WERI-Rb-1 (cell line): Measurements from ENCODE around the gene UPK3B.
A peak's percentile ranks its signal among the peaks of the same experiment; 100 is the strongest.
"Not testable (repeated sequence)": the region's sequence is repeated elsewhere in the genome, so short reads cannot be mapped to it uniquely, and the experiment has no call there.

Experiments
- DNase-seq: peaks from one replicate; pipeline ENCODE4 v3.0.0-alpha.2; 2020
- H3K27ac ChIP-seq: fragments of 250-450 bp; sonication (Bioruptor Pico); 2 replicates; pipeline ENCODE4 v1.5.1; 2020; ENCODE audit warnings: mild to moderate bottlenecking, moderate library complexity
- H3K27me3 ChIP-seq: fragments of 250-450 bp; sonication (Bioruptor Pico); 2 replicates; pipeline ENCODE4 v1.5.1; 2021; ENCODE audit warnings: mild to moderate bottlenecking, low read depth, moderate library complexity; ENCODE audit not compliant: insufficient read depth, severe bottlenecking
- H3K36me3 ChIP-seq: fragments of 250-450 bp; sonication (Bioruptor Pico); 2 replicates; pipeline ENCODE4 v1.5.1; 2020; ENCODE audit warnings: mild to moderate bottlenecking, moderate library complexity
- H3K4me3 ChIP-seq: 2 replicates; pipeline ENCODE4 v1.5.1; 2011; ENCODE audit warnings: low read depth, mild to moderate bottlenecking, control low read depth, low read length
- H3K9me3 ChIP-seq: fragments of 250-450 bp; sonication (Bioruptor Pico); 2 replicates; pipeline ENCODE4 v1.5.1; 2021; ENCODE audit warnings: mild to moderate bottlenecking, moderate library complexity; ENCODE audit not compliant: severe bottlenecking
- TF ChIP-seq, protein P1 (sequence below): IDR thresholded peaks from 2 replicates; pipeline ENCODE4 v1.5.1; 2011; ENCODE audit warnings: low read depth, mild to moderate bottlenecking, control low read depth, inconsistent platforms, low read length

UPK3B gene

DNA sequence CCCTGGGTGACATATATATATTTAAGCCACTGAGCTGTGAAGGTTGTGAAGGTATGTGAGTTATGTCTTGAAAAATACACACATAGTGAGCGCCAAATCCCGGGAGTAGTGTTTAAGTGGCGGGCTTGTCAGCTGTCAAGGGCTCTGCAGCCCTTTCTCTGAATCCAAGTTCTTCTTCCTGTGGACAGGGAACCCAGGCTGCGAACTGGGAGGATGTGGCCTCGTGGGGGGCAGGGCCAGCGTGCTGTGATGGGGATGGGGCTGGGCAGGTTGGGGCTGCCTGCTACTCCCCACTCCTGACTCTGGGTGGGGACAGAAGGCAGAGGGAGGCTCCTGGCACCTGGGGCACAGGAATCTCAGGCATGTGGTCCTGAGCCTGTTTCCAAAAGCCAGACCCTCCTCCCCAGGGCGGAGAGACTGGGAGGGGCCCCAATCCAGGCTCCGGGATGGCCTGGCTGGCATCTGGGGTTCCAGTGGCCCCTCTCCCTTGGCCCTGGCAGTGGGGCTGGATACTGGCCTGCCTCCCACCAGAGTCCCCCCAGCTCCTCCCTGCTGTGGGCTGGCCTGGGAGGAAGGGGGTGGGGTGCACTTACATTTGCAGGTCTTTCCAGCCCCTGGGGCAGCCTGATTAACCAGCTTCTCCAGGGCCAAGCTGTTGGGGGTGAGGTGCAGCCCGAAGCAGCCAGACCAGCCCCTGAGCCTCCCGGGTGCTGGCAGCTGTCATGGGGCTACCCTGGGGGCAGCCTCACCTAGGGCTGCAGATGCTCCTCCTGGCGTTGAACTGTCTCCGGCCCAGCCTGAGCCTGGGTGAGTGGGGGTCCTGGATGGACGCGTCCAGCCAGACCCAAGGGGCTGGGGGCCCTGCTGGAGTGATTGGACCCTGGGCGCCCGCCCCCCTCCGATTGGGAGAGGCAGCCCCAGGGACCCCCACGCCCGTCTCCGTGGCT, at the start of gene UPK3B:
UPK3B (plus strand) TSS at position 622 of the 947 bp plus-strand sequence; CDS start at position 723, 101 bp downstream.
- Histone ChIP-seq H3K9me3 (no peaks in the 10 kb centered on the region), H3K36me3 (peaks cover 3% of the 10 kb centered on the region; the same call in 1 of the 2 replicates), H3K4me3 (no peak within 1 kb of the TSS), H3K27me3 (no peaks in the 10 kb centered on the region), H3K27ac (peak within 1 kb of the TSS; percentile 73)
- peak; percentile 69 for DNase-seq
- TF ChIP-seq, protein P1, sequence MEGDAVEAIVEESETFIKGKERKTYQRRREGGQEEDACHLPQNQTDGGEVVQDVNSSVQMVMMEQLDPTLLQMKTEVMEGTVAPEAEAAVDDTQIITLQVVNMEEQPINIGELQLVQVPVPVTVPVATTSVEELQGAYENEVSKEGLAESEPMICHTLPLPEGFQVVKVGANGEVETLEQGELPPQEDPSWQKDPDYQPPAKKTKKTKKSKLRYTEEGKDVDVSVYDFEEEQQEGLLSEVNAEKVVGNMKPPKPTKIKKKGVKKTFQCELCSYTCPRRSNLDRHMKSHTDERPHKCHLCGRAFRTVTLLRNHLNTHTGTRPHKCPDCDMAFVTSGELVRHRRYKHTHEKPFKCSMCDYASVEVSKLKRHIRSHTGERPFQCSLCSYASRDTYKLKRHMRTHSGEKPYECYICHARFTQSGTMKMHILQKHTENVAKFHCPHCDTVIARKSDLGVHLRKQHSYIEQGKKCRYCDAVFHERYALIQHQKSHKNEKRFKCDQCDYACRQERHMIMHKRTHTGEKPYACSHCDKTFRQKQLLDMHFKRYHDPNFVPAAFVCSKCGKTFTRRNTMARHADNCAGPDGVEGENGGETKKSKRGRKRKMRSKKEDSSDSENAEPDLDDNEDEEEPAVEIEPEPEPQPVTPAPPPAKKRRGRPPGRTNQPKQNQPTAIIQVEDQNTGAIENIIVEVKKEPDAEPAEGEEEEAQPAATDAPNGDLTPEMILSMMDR = no peak

DNA sequence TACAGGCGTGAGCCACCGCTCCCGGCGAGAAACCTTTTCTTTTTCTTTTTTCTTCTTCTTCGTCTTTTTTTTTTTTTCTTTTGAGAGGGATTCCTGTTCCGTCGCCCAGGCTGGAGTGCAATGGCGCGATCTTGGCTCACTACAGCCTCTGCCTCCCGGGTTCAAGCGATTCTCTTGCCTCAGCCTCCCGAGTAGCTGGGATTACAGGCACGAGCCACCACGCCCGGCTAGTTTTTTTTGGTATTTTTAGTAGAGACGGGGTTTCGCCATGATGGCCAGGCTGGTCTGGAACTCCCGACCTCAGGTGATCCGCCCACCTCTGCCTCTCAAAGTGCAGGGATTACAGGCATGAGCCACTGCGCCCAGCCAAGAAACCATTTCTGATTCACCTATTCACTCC, 49.6 kb upstream of the UPK3B start:
- H3K9me3 ChIP-seq, DNase-seq, H3K27ac ChIP-seq, H3K4me3 ChIP-seq, H3K36me3 ChIP-seq, H3K27me3 ChIP-seq: not testable (repeated sequence)

DNA sequence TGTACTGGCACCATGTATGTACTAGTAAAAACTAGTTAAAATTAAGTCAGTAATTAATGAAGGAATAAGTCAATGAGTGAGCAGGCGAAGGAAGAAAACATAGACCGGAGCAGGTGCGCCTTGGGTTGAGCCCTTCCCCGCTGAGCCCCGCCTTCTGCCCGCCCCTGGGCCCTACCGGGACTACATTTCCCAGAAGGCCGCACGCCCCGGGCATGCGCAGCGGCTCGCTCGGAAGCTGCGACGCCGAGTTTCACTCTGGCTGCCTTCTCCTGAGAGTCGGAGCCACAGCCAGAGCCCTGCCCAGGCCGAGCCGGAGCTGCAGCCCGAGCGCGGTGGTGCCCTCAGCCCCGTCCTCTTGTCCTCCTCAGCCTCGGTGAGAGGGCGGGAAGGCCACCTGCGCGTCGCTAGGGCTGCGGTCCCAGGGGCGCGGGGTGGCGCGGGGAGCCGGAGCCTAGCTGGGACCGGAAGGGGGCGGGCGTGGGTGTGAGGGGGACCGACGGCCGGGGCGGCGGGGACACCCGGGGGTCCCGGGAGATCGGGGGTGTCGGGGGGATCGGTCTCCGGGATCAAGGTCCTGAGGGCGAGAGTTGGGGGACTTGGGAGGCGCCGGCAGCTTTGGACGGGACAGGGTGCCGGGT, 48.8 kb upstream of the UPK3B start, which contains the start of gene DTX2:
DTX2 (plus strand) TSS at position 246 of the 638 bp plus-strand sequence. CDS start 18,801 bp downstream, outside the sequence.
- not testable (repeated sequence) for H3K27ac ChIP-seq, H3K36me3 ChIP-seq, H3K27me3 ChIP-seq, DNase-seq, H3K9me3 ChIP-seq
- H3K4me3 ChIP-seq = peak within 1 kb of the TSS; percentile 47

DNA sequence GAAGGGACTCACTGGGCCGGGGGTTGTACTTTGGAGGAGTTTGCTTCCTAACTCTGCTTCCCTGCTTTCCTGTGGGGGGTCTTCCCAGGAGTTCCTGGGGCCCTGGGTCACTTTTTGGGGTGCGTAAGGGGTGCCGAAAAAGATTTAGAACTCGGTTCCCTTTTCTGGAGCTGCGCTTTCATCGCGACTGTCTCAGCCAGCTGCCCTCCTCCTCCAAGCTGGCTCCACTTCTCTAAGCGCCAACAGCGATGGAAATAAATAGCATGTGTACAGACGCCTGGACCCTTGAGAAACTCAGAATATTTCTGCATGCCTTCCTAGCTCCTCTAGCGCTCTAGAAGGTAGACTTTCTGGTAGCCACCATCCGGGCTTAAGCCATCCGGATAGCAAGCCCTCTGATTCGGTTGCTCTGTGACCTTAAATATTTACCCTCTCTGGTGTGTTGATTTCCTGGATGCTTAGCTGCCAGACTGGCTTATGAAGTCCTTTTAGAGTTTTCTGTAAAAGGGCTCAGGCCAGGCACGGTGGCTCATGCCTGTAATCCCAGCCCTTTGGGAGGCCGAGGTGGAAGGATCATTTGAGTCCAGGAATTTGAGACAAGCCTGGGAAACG, 48.0 kb upstream of the UPK3B start:
- H3K27me3 ChIP-seq, H3K27ac ChIP-seq, H3K36me3 ChIP-seq, H3K9me3 ChIP-seq, H3K4me3 ChIP-seq, DNase-seq: not testable (repeated sequence)

DNA sequence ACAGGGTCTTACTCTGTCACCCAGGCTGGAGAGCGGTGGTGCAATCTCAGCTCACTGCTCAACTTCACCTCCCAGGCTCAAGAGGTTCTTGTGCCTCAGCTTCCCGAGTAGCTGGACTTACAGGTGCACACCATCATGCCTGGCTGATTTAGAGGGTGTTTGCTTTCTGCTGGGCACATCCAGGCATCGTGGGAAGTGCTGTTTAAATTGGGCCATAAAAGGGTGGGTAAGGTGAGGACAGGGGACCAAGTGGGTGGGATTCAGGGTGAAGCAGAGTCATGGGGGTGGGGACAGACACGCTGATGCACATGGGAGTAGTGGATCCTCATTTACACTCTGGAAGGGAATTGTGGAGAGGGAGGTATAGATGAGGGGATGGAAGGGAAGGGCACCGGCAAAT, 45.4 kb upstream of the UPK3B start:
- DNase-seq, H3K27ac ChIP-seq, H3K4me3 ChIP-seq: not testable (repeated sequence)

DNA sequence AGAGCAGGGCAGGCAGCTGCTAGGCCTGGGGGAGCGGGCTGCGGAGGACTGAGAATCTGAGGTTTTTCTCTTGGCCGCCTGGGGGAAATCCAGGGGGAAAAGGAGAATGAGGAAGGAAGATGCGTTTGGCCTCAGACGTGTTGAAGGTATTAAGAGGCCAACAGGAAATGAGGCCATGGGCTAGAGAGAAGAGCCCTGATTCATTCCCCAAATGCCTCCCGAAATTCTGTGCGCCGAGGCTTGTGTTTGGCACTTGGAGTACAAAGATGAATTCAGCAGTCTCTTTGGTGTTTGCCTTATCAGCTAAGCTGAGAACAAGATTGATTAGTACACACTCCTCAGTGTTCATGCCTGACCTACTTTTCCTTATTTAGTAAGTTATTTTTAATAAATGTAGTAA, 44.4 kb upstream of the UPK3B start:
- H3K4me3 ChIP-seq, H3K27me3 ChIP-seq, DNase-seq, H3K9me3 ChIP-seq, H3K27ac ChIP-seq, H3K36me3 ChIP-seq: not testable (repeated sequence)

More for the DNA sequence above, 45.4 kb upstream of the UPK3B start:
- H3K36me3 ChIP-seq, H3K27me3 ChIP-seq, H3K9me3 ChIP-seq: not testable (repeated sequence)

DNA sequence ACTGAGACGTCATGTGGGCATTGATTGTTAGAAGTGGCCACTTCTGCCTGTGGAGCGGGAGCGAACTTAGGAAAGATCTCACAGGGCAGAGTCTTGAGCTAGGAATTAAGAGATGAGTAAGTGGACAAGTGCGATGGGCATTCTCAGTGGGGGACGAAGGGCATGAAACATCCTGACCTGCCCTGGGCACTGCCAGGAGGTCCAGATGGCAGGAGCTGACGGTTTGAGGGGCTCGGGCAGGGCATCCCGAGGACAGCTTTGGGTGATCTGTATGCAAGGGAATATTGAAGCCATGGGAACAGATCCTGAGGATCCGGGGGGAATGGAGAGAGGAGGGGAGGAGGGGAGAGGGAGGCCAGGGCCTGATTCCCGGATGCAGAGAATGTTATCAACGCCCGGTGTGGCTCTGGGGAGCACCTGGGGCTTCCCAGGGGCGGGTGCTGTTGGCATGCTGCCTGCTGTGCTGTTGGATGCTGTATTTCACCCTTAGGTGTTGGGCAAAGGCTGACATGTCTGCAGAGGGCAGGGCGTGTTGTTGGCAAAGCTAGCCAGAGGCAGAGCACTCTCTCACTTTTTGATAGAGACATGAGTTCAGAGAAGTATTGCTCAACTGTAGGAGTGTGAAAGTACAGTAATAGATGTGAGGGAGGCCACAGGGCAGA, 42.5 kb upstream of the UPK3B start:
- DNase-seq, H3K9me3 ChIP-seq, H3K27ac ChIP-seq, H3K27me3 ChIP-seq, H3K36me3 ChIP-seq, H3K4me3 ChIP-seq: not testable (repeated sequence)

DNA sequence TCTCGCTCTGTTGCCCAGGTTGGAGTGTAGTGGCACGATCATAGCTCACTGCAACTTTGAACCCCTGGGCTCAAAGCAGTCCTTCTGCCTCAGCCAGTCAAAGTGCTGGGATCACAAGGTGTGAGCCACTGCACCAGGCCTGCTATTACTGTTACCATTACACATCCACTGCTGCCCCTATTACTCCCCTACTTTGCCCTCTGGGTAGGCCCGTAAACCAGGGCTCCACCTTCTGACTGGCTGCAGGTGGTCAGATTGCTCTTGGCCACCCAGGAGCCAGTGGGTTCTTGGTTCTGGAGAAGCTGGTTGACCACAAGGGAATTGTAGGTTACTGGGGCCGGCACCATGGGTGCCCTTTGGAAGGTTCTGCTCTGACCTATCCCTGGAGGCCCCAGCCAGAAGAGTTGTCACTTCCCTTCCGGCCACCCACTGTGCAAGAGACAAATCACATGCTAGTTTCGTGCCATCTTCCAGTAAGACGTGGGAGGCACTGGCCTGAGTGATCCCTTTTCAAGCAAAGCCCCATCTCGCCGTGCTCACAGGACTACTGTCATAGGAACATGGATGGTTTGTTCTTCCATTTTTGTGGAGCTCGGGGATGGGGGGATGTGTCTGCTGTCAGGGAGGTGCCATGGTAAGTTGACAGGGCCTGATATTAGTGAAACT, 38.7 kb upstream of the UPK3B start:
- H3K27ac ChIP-seq, H3K9me3 ChIP-seq, H3K36me3 ChIP-seq, DNase-seq, H3K4me3 ChIP-seq, H3K27me3 ChIP-seq: not testable (repeated sequence)

DNA sequence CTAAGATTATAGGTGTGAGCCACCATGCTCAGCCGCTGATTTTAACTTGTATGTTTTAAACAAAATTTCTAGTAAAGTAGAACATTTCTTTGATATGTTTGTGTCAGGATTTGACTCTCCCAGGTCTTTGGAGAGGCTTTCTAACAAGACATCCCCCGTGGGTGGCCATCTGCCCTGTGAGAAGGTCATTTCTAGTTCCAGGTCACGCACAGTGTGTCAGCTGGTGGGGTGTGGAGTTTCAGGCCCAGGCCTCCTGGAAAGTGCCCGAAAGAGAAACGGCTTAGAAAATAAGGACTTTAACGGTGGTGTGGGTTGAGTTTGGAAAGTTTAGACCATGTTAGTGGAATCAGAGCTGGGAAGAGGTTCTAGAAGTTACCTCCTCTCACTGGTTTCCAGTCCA, 37.3 kb upstream of the UPK3B start:
- DNase-seq, H3K27me3 ChIP-seq, H3K27ac ChIP-seq, H3K9me3 ChIP-seq, H3K4me3 ChIP-seq, H3K36me3 ChIP-seq: not testable (repeated sequence)

DNA sequence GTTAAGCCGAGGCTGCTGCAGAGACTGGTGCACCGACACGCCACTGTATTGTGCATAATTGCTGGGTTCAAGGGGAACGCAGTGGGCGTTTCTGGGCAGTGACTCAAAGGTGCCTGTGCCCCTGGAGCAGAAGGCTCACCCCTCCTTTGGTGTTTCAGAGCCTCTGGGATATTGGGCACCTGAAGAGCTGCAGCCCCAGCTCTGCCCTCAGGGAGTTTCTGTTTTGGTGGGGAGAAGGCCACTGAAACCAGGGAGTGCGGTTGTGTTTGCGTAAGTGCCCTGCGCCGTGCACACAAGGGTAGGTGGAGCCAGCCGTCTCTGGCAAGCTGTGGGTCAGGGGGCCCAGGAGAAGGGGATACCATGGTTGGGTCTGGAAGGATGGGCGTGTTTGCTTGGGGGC, 34.1 kb upstream of the UPK3B start:
- not testable (repeated sequence) for H3K27me3 ChIP-seq, H3K36me3 ChIP-seq, H3K4me3 ChIP-seq, DNase-seq, H3K9me3 ChIP-seq, H3K27ac ChIP-seq

DNA sequence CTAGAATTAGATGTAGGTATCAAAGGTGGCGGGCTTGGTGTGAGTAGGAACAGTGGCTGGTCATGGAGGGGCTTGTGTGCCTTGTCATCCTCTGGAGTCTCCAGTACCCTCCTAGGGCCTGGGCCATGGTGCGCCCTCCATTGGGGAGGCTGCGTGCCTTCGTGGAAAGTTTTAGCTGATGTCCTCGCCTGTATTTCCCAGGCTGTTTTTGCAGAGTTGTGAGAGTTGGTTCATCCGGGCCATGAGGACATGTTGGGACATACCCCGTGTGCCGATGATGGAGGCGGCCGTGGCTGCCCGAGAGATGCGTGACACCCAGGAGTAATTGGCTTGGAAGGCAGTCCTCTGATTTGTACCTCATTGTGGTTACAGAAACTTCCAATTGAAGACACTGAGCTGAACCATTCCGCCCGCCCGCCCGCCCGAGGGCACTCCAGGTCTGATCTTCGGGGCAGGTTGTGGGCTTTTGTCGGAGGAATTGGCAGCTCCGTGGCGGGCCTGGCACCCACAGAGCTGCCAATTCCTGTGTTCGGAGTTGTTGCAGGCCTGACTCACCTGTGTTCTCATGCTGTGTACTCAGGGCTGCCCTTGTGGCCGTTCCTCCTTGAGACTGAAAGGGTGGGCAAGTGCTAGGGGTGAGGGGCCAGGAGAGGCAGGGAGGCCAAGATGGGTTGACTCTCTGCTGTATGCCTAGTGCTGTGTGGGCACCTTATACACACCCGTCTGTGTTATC, 33.4 kb upstream of the UPK3B start:
- H3K36me3 ChIP-seq, H3K27me3 ChIP-seq, H3K4me3 ChIP-seq, H3K9me3 ChIP-seq, H3K27ac ChIP-seq, DNase-seq: not testable (repeated sequence)

DNA sequence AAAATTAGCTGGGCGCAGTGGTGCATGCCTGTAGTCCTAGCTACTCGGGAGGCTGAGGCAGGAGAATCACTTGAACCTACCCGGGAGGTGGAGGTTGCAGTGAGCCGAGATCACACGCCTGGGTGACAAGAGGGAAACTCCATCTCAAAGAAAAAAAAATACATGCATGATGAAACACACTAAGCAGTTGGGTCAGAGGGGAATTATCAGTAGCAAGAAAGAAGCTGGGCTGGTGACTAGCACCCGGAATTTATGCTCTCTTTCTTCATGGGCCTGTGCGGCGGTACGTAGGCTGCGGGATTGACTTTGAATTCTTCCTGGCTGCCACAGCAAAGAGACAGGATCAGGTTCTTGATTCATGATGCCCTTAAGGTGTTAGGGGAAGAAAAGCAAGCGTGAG, 30.7 kb upstream of the UPK3B start:
- not testable (repeated sequence) for H3K36me3 ChIP-seq, H3K4me3 ChIP-seq, DNase-seq, H3K9me3 ChIP-seq, H3K27me3 ChIP-seq, H3K27ac ChIP-seq
